ENCODE measurements around the gene DFFB. TPM values are rescaled to one million over a fixed set of nuclear protein-coding genes. Genes with fewer than 3 reads are reported as not detected.

DFFB gene
- total and polyA plus RNA-seq, 2 of the 4 experiments (the other 2 are of a cell fraction) = 6.5 to 7.3 TPM

DNA sequence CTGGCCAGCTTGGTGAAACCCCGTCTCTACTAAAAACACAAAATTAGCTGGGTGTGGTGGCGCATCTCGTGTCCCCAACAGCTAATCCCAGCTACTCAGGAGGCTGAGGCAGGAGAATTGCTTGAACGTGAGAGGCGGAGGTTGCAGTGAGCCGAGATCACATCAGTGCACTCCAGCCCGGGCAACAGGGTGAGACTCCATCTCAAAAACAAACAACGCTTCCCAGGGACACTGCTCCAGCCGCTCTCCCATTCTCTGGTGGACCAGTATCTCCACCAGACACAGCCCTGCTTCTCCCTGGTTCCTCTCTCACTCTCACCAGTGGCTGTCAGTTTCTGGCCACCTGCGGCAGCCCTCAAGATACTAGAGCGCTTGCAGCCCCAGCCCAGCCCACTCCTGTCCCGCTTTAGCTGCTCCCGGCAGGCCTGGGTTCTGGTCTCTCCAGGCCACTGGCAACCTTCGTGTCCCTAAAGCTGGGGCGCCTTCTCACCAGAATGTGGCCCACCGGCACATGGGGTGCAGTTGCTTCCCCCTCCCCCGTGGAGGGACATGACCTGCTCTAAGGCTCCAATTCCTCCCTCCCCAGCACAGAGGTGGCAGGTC, 40.0 kb upstream of the DFFB start:
- peak overlapping the region; percentile 40 for H2AK9ac ChIP-seq (replicated peaks; ENCODE audit: low read depth, low read length, poor library complexity)
- H4K20me1 ChIP-seq (ENCODE audit: insufficient read depth, low read length) = no peaks in the 10 kb centered on the region
- in situ Hi-C loops (cut with MboI; ENCODE audit: low sequenced_read_pairs) (no loop called here), dilution Hi-C loops (cut with HindIII; ENCODE audit: low sequenced_read_pairs, unreplicated experiment) (no loop called here), intact Hi-C loops (cut with micrococcal nuclease) (no loop called here)
- no peaks in the 10 kb centered on the region for H3K79me1 ChIP-seq (ENCODE audit: low read depth in 1 of 2, low read length in 2 of 2)
- H2BK15ac ChIP-seq (ENCODE audit: low read depth, low read length) = no peak overlapping the region
- no peak overlapping the region for H2BK20ac ChIP-seq (ENCODE audit: low read depth, low read length)
- no peaks in the 10 kb centered on the region for H3K4me1 ChIP-seq (ENCODE audit: control insufficient read depth, insufficient read depth, low read length)
- no TSS peak for BruUV-seq (replicated peaks)
- H3K9me1 ChIP-seq (ENCODE audit: insufficient read depth, low read length) = no peaks in the 10 kb centered on the region
- TF ChIP-seq CHD1 (IDR thresholded peaks at IDR 0.05; ENCODE audit: low read depth, low read length) (no peak), MXI1 (IDR thresholded peaks at IDR 0.05; ENCODE audit: borderline replicate concordance, low read depth, low read length) (no peak), POLR2A (IDR thresholded peaks at IDR 0.05; ENCODE audit: low read depth, low read length) (no peak), FOS (IDR thresholded peaks at IDR 0.05; ENCODE audit: low read depth, low read length) (no peak), RAD21 (IDR thresholded peaks at IDR 0.05; ENCODE audit: low read length) (no peak), CEBPB (IDR thresholded peaks at IDR 0.05; ENCODE audit: low read depth, low read length) (no peak), MAFK (IDR thresholded peaks at IDR 0.05; ENCODE audit: low read depth, low read length) (no peak), BHLHE40 (IDR thresholded peaks at IDR 0.05; ENCODE audit: low read depth, low read length) (no peak), MAZ (IDR thresholded peaks at IDR 0.05; ENCODE audit: borderline replicate concordance, low read depth, low read length) (no peak), NFE2L2 (IDR thresholded peaks at IDR 0.05; ENCODE audit: low read depth, low read length) (no peak), RFX5 (IDR thresholded peaks at IDR 0.05; ENCODE audit: low read depth, low read length) (no peak), RCOR1 (IDR thresholded peaks at IDR 0.05; ENCODE audit: insufficient replicate concordance, low read length) (no peak)
- TF ChIP-seq, protein P1, sequence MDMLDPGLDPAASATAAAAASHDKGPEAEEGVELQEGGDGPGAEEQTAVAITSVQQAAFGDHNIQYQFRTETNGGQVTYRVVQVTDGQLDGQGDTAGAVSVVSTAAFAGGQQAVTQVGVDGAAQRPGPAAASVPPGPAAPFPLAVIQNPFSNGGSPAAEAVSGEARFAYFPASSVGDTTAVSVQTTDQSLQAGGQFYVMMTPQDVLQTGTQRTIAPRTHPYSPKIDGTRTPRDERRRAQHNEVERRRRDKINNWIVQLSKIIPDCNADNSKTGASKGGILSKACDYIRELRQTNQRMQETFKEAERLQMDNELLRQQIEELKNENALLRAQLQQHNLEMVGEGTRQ (IDR thresholded peaks at IDR 0.05; ENCODE audit: low read depth, low read length) = no peak
- TF ChIP-seq, protein P2, sequence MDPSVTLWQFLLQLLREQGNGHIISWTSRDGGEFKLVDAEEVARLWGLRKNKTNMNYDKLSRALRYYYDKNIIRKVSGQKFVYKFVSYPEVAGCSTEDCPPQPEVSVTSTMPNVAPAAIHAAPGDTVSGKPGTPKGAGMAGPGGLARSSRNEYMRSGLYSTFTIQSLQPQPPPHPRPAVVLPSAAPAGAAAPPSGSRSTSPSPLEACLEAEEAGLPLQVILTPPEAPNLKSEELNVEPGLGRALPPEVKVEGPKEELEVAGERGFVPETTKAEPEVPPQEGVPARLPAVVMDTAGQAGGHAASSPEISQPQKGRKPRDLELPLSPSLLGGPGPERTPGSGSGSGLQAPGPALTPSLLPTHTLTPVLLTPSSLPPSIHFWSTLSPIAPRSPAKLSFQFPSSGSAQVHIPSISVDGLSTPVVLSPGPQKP (IDR thresholded peaks at IDR 0.05; ENCODE audit: borderline replicate concordance, low read depth, low read length) = no peak
- TF ChIP-seq, protein P3, sequence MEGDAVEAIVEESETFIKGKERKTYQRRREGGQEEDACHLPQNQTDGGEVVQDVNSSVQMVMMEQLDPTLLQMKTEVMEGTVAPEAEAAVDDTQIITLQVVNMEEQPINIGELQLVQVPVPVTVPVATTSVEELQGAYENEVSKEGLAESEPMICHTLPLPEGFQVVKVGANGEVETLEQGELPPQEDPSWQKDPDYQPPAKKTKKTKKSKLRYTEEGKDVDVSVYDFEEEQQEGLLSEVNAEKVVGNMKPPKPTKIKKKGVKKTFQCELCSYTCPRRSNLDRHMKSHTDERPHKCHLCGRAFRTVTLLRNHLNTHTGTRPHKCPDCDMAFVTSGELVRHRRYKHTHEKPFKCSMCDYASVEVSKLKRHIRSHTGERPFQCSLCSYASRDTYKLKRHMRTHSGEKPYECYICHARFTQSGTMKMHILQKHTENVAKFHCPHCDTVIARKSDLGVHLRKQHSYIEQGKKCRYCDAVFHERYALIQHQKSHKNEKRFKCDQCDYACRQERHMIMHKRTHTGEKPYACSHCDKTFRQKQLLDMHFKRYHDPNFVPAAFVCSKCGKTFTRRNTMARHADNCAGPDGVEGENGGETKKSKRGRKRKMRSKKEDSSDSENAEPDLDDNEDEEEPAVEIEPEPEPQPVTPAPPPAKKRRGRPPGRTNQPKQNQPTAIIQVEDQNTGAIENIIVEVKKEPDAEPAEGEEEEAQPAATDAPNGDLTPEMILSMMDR (conservative IDR thresholded peaks at IDR 0.05; ENCODE audit: low read depth, low read length) = no peak
- no peak overlapping the region for H2BK5ac ChIP-seq (ENCODE audit: low read depth, low read length, poor library complexity, severe bottlenecking)
- H3K27ac ChIP-seq (ENCODE audit: insufficient read depth, low read length) = no peak overlapping the region
- no peak overlapping the region for H4K5ac ChIP-seq (ENCODE audit: low read depth, low read length)
- H3K4me3 ChIP-seq (ENCODE audit: insufficient read depth, low read depth, low read length) = no peak overlapping the region
- no peak overlapping the region for H3K56ac ChIP-seq (ENCODE audit: extremely low read depth, insufficient read depth, low read length)
- no peak for ATAC-seq (ENCODE audit: low read depth)
- no peak overlapping the region for H4K91ac ChIP-seq (ENCODE audit: insufficient read depth, low read depth, low read length)
- no peaks in the 10 kb centered on the region for H3K27me3 ChIP-seq (ENCODE audit: control insufficient read depth, insufficient read depth, low read length)
- H3K9ac ChIP-seq (ENCODE audit: low read depth, low read length) = no peak overlapping the region
- H3K9me3 ChIP-seq (ENCODE audit: control insufficient read depth, insufficient read depth, low read length) = no peaks in the 10 kb centered on the region
- CTCF ChIA-PET = no interaction called here
- H3K36me3 ChIP-seq (ENCODE audit: control insufficient read depth, insufficient read depth, low read length) = peaks cover 27% of the 10 kb centered on the region
- H3K18ac ChIP-seq (ENCODE audit: low read depth, low read length) = no peak overlapping the region
- no peak overlapping the region for H2AFZ ChIP-seq (replicated peaks; ENCODE audit: low read length, poor library complexity)
- POLR2A ChIA-PET (ENCODE audit: unreplicated experiment) = no interaction called here
- H2BK120ac ChIP-seq (ENCODE audit: low read depth, low read length) = no peak overlapping the region
- no peak overlapping the region for H4K8ac ChIP-seq (ENCODE audit: low read depth in 2 of 2, low read length in 2 of 2)
- WGBS, 2 experiments (ENCODE audit: extremely low coverage in 2 of 2, insufficient read length in 1 of 2) = 98% methylated on average over 6 of the region's 17 CpGs; no CpG with 5 or more reads in 1 of the 2 experiments
- DNase-seq = no peak
- no peak overlapping the region for H3K14ac ChIP-seq (replicated peaks; ENCODE audit: low read depth, low read length)
- no peak overlapping the region for H3K4me2 ChIP-seq (ENCODE audit: low read depth, low read length)
- H3K23ac ChIP-seq (ENCODE audit: low read depth, low read length) = no peak overlapping the region
- H3K4ac ChIP-seq (ENCODE audit: low read depth, low read length) = no peak overlapping the region
- no peak overlapping the region for H2AK5ac ChIP-seq (ENCODE audit: low read depth, low read length)
